RWPE2 (cell line): ENCODE results near the gene TBC1D4.

Experiments
- ATAC-seq: fragments of 200-7000 bp; cut with Tn5 transposase; 3 replicates; pipeline ENCODE4 v1.9.1; 2021; ENCODE audit warnings: low read depth
- DNase-seq: peaks from one replicate; pipeline ENCODE4 v3.0.0-alpha.2; 2020; ENCODE audit warnings: low spot score
- H3K27ac ChIP-seq: fragments of 450-650 bp; 2 replicates; pipeline ENCODE4 v1.5.1; 2017; ENCODE audit warnings: mild to moderate bottlenecking; ENCODE audit not compliant: poor library complexity, severe bottlenecking
- H3K27me3 ChIP-seq: fragments of 250-450 bp; sonication (Bioruptor Pico); 2 replicates; pipeline ENCODE4 v1.5.1; 2021; ENCODE audit warnings: mild to moderate bottlenecking, moderate library complexity; ENCODE audit not compliant: insufficient read depth, poor library complexity, severe bottlenecking
- H3K36me3 ChIP-seq: fragments of 250-450 bp; sonication (Bioruptor Pico); 2 replicates; pipeline ENCODE4 v1.5.1; 2020; ENCODE audit warnings: low read depth, mild to moderate bottlenecking, moderate library complexity
- H3K4me1 ChIP-seq: fragments of 250-450 bp; sonication (Bioruptor Pico); 2 replicates; pipeline ENCODE4 v1.5.1; 2021; ENCODE audit warnings: mild to moderate bottlenecking, moderate library complexity; ENCODE audit not compliant: insufficient read depth, poor library complexity, severe bottlenecking
- H3K4me3 ChIP-seq: fragments of 250-450 bp; sonication (Bioruptor Pico); 2 replicates; pipeline ENCODE4 v1.5.1; 2021; ENCODE audit warnings: mild to moderate bottlenecking, moderate library complexity; ENCODE audit not compliant: severe bottlenecking
- H3K9me3 ChIP-seq: fragments of 250-450 bp; sonication (Bioruptor Pico); 2 replicates; pipeline ENCODE4 v1.5.1; 2021; ENCODE audit warnings: mild to moderate bottlenecking, moderate library complexity; ENCODE audit not compliant: severe bottlenecking
- TF ChIP-seq, protein P1 (sequence below): fragments of 450-650 bp; IDR thresholded peaks from one replicate; pipeline ENCODE4 v1.5.1; 2017; ENCODE audit warnings: mild to moderate bottlenecking, moderate library complexity; ENCODE audit not compliant: poor library complexity, severe bottlenecking

Gene TBC1D4, protein sequence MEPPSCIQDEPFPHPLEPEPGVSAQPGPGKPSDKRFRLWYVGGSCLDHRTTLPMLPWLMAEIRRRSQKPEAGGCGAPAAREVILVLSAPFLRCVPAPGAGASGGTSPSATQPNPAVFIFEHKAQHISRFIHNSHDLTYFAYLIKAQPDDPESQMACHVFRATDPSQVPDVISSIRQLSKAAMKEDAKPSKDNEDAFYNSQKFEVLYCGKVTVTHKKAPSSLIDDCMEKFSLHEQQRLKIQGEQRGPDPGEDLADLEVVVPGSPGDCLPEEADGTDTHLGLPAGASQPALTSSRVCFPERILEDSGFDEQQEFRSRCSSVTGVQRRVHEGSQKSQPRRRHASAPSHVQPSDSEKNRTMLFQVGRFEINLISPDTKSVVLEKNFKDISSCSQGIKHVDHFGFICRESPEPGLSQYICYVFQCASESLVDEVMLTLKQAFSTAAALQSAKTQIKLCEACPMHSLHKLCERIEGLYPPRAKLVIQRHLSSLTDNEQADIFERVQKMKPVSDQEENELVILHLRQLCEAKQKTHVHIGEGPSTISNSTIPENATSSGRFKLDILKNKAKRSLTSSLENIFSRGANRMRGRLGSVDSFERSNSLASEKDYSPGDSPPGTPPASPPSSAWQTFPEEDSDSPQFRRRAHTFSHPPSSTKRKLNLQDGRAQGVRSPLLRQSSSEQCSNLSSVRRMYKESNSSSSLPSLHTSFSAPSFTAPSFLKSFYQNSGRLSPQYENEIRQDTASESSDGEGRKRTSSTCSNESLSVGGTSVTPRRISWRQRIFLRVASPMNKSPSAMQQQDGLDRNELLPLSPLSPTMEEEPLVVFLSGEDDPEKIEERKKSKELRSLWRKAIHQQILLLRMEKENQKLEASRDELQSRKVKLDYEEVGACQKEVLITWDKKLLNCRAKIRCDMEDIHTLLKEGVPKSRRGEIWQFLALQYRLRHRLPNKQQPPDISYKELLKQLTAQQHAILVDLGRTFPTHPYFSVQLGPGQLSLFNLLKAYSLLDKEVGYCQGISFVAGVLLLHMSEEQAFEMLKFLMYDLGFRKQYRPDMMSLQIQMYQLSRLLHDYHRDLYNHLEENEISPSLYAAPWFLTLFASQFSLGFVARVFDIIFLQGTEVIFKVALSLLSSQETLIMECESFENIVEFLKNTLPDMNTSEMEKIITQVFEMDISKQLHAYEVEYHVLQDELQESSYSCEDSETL (N-terminal part only)

DNA sequence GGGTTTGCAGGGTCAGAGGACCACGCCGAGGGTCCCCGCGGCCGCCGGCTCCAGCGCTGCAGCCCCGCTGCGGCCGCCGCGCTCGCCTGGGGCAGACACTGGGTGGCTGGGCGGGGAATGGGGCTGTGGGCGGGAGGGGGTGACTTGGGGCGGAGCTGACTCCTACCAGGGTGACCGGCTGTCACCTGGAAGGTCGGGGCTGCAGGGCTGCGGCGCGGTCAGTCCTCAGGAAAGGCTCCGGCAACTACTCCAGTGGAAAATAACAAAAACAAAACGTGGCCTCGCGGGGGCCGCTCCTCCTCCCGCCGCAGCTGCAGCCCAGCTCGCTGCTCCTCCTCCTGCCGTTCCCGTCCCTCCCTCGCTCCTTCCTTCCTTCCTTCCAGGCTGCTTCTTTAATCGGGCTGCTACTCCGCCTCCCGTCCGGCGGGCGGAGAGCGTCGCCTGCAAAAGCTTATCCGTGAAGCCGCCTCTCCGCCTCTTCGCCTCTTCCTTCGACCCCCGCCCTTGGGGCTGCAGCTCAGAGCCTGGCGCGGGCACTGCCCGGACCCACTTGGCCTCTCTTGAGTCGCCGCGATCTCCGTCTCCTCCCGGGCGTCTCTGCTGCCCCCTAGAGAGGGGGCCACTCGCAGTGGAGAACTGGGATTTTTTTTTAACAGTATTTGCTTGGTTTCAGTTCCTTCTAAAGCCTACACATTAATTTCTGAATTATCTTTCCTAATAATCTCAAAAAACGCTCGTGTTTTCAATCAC, at the start of gene TBC1D4:
Gene TBC1D4, minus strand, starts transcription at position 100 of the 750 bp plus-strand sequence. CDS start 402 bp downstream, outside the sequence.
- H3K27me3 ChIP-seq = no peaks in the 10 kb centered on the region
- H3K36me3 ChIP-seq = no peaks in the 10 kb centered on the region
- TF ChIP-seq, protein P1, sequence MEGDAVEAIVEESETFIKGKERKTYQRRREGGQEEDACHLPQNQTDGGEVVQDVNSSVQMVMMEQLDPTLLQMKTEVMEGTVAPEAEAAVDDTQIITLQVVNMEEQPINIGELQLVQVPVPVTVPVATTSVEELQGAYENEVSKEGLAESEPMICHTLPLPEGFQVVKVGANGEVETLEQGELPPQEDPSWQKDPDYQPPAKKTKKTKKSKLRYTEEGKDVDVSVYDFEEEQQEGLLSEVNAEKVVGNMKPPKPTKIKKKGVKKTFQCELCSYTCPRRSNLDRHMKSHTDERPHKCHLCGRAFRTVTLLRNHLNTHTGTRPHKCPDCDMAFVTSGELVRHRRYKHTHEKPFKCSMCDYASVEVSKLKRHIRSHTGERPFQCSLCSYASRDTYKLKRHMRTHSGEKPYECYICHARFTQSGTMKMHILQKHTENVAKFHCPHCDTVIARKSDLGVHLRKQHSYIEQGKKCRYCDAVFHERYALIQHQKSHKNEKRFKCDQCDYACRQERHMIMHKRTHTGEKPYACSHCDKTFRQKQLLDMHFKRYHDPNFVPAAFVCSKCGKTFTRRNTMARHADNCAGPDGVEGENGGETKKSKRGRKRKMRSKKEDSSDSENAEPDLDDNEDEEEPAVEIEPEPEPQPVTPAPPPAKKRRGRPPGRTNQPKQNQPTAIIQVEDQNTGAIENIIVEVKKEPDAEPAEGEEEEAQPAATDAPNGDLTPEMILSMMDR = peak; percentile 94
- H3K27ac ChIP-seq = peak within 1 kb of the TSS; percentile 20
- no peaks in the 10 kb centered on the region for H3K9me3 ChIP-seq
- peak; percentile 82 for ATAC-seq
- H3K4me3 ChIP-seq = peak within 1 kb of the TSS; percentile 64
- DNase-seq = peak; percentile 80
- H3K4me1 ChIP-seq = peaks cover 5% of the 10 kb centered on the region

DNA sequence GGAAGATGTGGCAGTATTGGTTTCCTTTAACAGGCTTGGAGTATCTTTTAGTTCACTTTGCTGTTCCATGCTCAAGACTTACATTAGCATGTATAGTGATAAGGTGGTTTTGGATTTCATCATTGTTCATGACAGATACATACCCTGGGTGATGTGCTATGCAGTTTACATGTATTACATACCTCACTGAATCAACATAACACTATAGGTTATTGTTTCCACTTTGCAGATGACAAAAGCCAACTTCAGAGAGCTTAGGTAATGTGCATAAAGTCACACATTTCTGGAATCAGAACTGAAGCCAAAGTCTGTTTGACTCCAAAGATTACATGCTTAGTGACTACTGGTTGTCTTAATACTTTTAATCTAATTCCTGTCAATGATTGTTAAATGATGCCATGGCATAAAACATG, 48.6 kb upstream of the TBC1D4 start:
- TF ChIP-seq, protein P1 = no peak
- H3K27ac ChIP-seq = no peak overlapping the region
- no peaks in the 10 kb centered on the region for H3K4me1 ChIP-seq
- no peaks in the 10 kb centered on the region for H3K27me3 ChIP-seq
- ATAC-seq = no peak
- DNase-seq = no peak
- no peak overlapping the region for H3K4me3 ChIP-seq
- H3K9me3 ChIP-seq = no peaks in the 10 kb centered on the region
- H3K36me3 ChIP-seq = peaks cover 51% of the 10 kb centered on the region

DNA sequence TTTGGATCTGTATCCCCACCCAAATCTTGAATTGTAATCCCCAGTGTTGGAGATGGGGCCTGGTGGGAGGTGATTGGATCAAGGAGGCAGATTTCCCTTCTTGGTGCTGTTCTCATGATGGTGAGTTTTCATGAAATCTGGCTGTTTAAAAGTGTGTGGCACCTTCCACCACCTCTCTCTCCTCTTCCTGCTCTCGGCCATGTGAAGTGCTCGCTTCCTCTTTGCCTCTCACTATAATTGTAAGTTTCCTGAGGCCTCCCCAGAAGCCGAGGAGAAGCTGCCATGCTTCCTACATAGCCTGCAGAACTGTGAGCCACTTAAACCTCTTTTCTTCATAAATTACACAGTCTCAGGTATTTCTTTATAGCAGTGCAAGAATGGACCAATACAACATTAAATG, 40.0 kb upstream of the TBC1D4 start:
- ATAC-seq = no peak
- Histone ChIP-seq H3K4me3 (no peak overlapping the region), H3K4me1 (no peaks in the 10 kb centered on the region), H3K36me3 (peaks cover 13% of the 10 kb centered on the region), H3K27me3 (no peaks in the 10 kb centered on the region), H3K9me3 (no peaks in the 10 kb centered on the region), H3K27ac (no peak overlapping the region)
- TF ChIP-seq, protein P1 = no peak
- DNase-seq = no peak

DNA sequence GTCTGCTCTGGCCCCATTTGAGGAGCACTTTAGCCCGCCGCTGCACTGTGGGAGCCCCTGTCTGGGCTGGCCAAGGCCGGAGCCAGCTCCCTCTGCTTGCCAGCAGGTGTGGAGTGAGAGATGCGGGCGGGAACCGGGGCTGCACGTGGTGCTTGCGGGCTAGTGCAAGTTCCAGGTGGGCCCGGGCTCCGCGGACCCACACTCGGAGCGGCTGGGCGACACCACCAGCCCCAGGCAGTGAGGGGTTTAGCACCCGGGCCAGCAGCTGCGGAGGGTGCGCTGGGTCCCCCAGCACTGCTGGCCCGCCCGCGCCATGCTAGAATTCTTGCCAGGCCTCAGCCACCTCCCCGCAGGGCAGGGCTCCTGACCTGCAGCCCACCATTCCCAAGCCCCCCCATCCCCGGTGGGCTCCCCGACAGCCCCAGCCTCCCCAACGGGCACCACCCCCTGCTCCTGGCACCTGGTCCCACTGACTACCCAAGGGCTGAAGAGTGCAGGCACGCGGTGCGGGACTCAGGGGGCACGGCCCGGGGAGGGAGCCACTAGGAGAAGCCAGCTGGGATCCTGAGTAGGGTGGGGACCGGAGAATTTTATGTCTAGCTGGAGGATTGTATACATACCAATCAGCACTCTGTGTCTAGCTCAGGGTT, 36.6 kb upstream of the TBC1D4 start:
- Histone ChIP-seq H3K27ac (no peak overlapping the region), H3K36me3 (no peaks in the 10 kb centered on the region), H3K27me3 (no peaks in the 10 kb centered on the region), H3K9me3 (no peaks in the 10 kb centered on the region), H3K4me1 (no peaks in the 10 kb centered on the region), H3K4me3 (no peak overlapping the region)
- no peak for ATAC-seq
- no peak for DNase-seq
- TF ChIP-seq, protein P1 = no peak
